K562 (cell line): ENCODE results near the gene PIP4K2A. TPM values are rescaled to one million over a fixed set of nuclear protein-coding genes. Genes with fewer than 3 reads are reported as not detected.
A peak's percentile ranks its signal among the peaks of the same experiment; 100 is the strongest.

Experiments
- CC2D1A ChIP-seq: fragments of 450-650 bp; IDR thresholded peaks from 2 replicates; pipeline ENCODE4 v1.6.1; 2017; ENCODE audit warnings: mild to moderate bottlenecking
- E2F3 ChIP-seq: fragments of 250-450 bp; sonication (Bioruptor Pico); IDR thresholded peaks from 2 replicates; pipeline ENCODE4 v1.4.0; 2020; ENCODE audit warnings: mild to moderate bottlenecking
- FOSL1 ChIP-seq: fragments of 200-800 bp; sonication (Bioruptor generic); conservative IDR thresholded peaks from 2 replicates; pipeline ENCODE4 v1.6.1; 2016; ENCODE audit warnings: missing genetic modification characterization, missing compliant biosample characterization
- HBP1 ChIP-seq: fragments of 450-650 bp; formaldehyde crosslinking; IDR thresholded peaks from 2 replicates; pipeline ENCODE4 v1.4.0; 2022; ENCODE audit warnings: missing genetic modification characterization
- JUND ChIP-seq, 2 experiments: IDR thresholded peaks; 2 replicates in 1 of 2; 3 replicates in 1 of 2; pipeline ENCODE4 v1.6.1; 2011; ENCODE audit warnings: borderline replicate concordance in 2 of 2, low read depth in 2 of 2, low read length in 2 of 2, improper control_type of control experiment in 1 of 2, missing biosample characterization in 1 of 2, missing genetic modification characterization in 1 of 2, missing genetic modification reagents in 1 of 2
- LARP7 ChIP-seq: fragments of 450-650 bp; IDR thresholded peaks from 2 replicates; pipeline ENCODE4 v1.6.1; 2016
- PHB ChIP-seq: fragments of 250-450 bp; sonication (Bioruptor Pico); IDR thresholded peaks from 2 replicates; pipeline ENCODE4 v1.5.0; 2021
- SMARCA4 ChIP-seq: fragments of 450-650 bp; IDR thresholded peaks from 2 replicates; pipeline ENCODE4 v1.6.1; 2016
- ZBTB11 ChIP-seq, 3 experiments: fragments of 200-800 bp in 1 of 3; fragments of 250-450 bp in 1 of 3; fragments of 450-650 bp in 1 of 3; sonication (Bioruptor Pico) in 1 of 3; sonication (Bioruptor generic) in 1 of 3; formaldehyde crosslinking in 1 of 3; IDR thresholded peaks; 2 replicates each; pipeline versions ENCODE4 v1.6.1 to v1.8.0; 2016 to 2022; ENCODE audit warnings: mild to moderate bottlenecking in 2 of 3, missing genetic modification characterization in 2 of 3, missing compliant biosample characterization in 1 of 3, moderate library complexity in 1 of 3
- ZNF551 ChIP-seq: fragments of 250-450 bp; sonication (Bioruptor Pico); IDR thresholded peaks from 2 replicates; pipeline ENCODE4 v1.5.0; 2021; ENCODE audit warnings: mild to moderate bottlenecking, moderate library complexity
- polyA plus RNA-seq, 8 experiments: library from polyadenylated mRNA; depleted of rRNA in 4 of 8; stranded (reverse) in 5 of 8; unstranded in 3 of 8; fragments of >200 nt; fragmentation: Nextera tagmentation in 2 of 8; fragmentation: Illumina TruSeq in 1 of 8; extraction: Ambion mirVana in 2 of 8; extraction: Trizol in 1 of 8; gene quantifications; 2 replicates each; pipeline versions ENCODE4 v1.2.1 to v1.2.3, GENCODE V29; 2011 to 2014; ENCODE audit warnings: inconsistent platforms in 1 of 8, missing spikeins in 1 of 8
- total RNA-seq, 7 experiments: library from RNA; depleted of rRNA in 6 of 7; stranded (reverse); fragments of >200 nt in 6 of 7; fragmentation: Illumina TruSeq in 2 of 7; extraction: Trizol in 2 of 7; gene quantifications; 2 replicates each; pipeline versions ENCODE4 v1.2.1 to v1.2.3, GENCODE V29; 2011 to 2021; ENCODE audit warnings: low replicate concordance in 1 of 7

The PIP4K2A gene
- total and polyA plus RNA-seq, 9 of the 15 experiments (the other 6 are each of a cell fraction or from before 2014, with no cell fraction given) = 35.6 to 117 (median 71.9) TPM

- no peak for TF ChIP-seq HBP1 (CRISPR knock-in tag)
- no peak for TF ChIP-seq PHB (CRISPR knock-in tag)
- TF ChIP-seq SMARCA4 = peak; percentile 65; the same call in 1 of the 2 replicates
- TF ChIP-seq FOSL1 (tag) = peak; percentile 83
- no peak for TF ChIP-seq LARP7
- no peak for TF ChIP-seq E2F3 (CRISPR knock-in tag)
- TF ChIP-seq CC2D1A = 0 out of 2 replicates have a peak, but pooled peaks have one; percentile 8
- TF ChIP-seq JUND (IDR thresholded peaks at IDR 0.05; ENCODE audit: borderline replicate concordance, low read depth, low read length) = peak; percentile 90
- TF ChIP-seq JUND (tag; IDR thresholded peaks at IDR 0.05; ENCODE audit: borderline replicate concordance, low read depth, low read length) = peak; percentile 79; the same call in 1 of the 3 replicates
- no peak for TF ChIP-seq ZBTB11 (CRISPR knock-in tag; IDR thresholded peaks at IDR 0.05)
- TF ChIP-seq ZNF551 (CRISPR knock-in tag) = no peak
- TF ChIP-seq, all 486 proteins: peak for 21
Observed at GRCh38 chr10:22681783-22682183, 32.6 kb downstream of the PIP4K2A start (continued).
